Neural cell (in vitro differentiated cells): Measurements from ENCODE around the gene MRPL10. TPM values are rescaled to one million over a fixed set of nuclear protein-coding genes. Genes with fewer than 3 reads are reported as not detected.

Experiments used
- H2AFZ ChIP-seq: fragments of 200-600, 300-800 bp; sonication (generic), shearing (Covaris generic); 2 replicates; pipeline ENCODE4 v1.6.0; 2014; ENCODE audit warnings: low read depth, mild to moderate bottlenecking, antibody characterized with exemption, low read length, moderate library complexity
- H3F3A ChIP-seq: fragments of 200-600 bp; shearing (Covaris generic); 2 replicates; pipeline ENCODE4 v1.6.1; 2016; ENCODE audit warnings: mild to moderate bottlenecking, moderate library complexity, mixed read lengths, antibody characterized with exemption, low read length; ENCODE audit not compliant: insufficient read depth, poor library complexity, severe bottlenecking
- H3K27ac ChIP-seq: fragments of 200-600, 300-800 bp; sonication (generic), shearing (Covaris generic); 2 replicates; pipeline ENCODE4 v1.5.1; 2014; ENCODE audit warnings: mild to moderate bottlenecking, low read length, moderate library complexity
- H3K27me3 ChIP-seq: fragments of 300-800, 200-600 bp; sonication (generic), shearing (Covaris generic); 2 replicates; pipeline ENCODE4 v1.6.0; 2014; ENCODE audit warnings: mild to moderate bottlenecking, low read depth, low read length, moderate library complexity; ENCODE audit not compliant: insufficient read depth
- H3K36me3 ChIP-seq: fragments of 300-800, 200-600 bp; sonication (generic), shearing (Covaris generic); 2 replicates; pipeline ENCODE4 v1.5.1; 2014; ENCODE audit warnings: mild to moderate bottlenecking, antibody characterized with exemption, low read length, moderate library complexity; ENCODE audit not compliant: insufficient read depth
- H3K4me2 ChIP-seq: fragments of 300-800, 200-600 bp; sonication (generic), shearing (Covaris generic); 2 replicates; pipeline ENCODE4 v1.6.0; 2014; ENCODE audit warnings: mild to moderate bottlenecking, low read length
- H3K4me3 ChIP-seq: fragments of 300-800, 200-600 bp; sonication (generic), shearing (Covaris generic); 2 replicates; pipeline ENCODE4 v1.5.1; 2014; ENCODE audit warnings: mild to moderate bottlenecking, low read length, moderate library complexity
- H3K79me2 ChIP-seq: fragments of 200-600 bp; shearing (Covaris generic); replicated peaks from 2 replicates; pipeline ENCODE4 v1.6.0; 2014; ENCODE audit warnings: mild to moderate bottlenecking, low read length, moderate library complexity; ENCODE audit not compliant: insufficient read depth
- H3K9ac ChIP-seq: fragments of 300-800, 200-600 bp; sonication (generic), shearing (Covaris generic); 2 replicates; pipeline ENCODE4 v1.6.1; 2016; ENCODE audit warnings: mild to moderate bottlenecking, low read length, mixed read lengths
- H3K9me2 ChIP-seq: fragments of 200-600 bp; shearing (Covaris generic); 2 replicates; pipeline ENCODE4 v1.6.1; 2016; ENCODE audit warnings: mild to moderate bottlenecking, low read length, mixed read lengths; ENCODE audit not compliant: insufficient read depth
- H3K9me3 ChIP-seq: fragments of 200-600, 300-800 bp; sonication (generic), shearing (Covaris generic); 2 replicates; pipeline ENCODE4 v1.6.1; 2016; ENCODE audit warnings: mild to moderate bottlenecking, mixed run types, low read length, moderate library complexity, mixed read lengths
- H4K20me1 ChIP-seq: fragments of 200-600 bp; shearing (Covaris generic); 2 replicates; pipeline ENCODE4 v1.6.1; 2016; ENCODE audit warnings: mild to moderate bottlenecking, mixed run types; ENCODE audit not compliant: insufficient read depth
- EP300 ChIP-seq: fragments of 450-650 bp; conservative IDR thresholded peaks from 2 replicates; pipeline ENCODE4 v1.6.1; 2014; ENCODE audit warnings: antibody characterized with exemption, mild to moderate bottlenecking, moderate library complexity; ENCODE audit not compliant: poor library complexity, severe bottlenecking
- EZH2 ChIP-seq: fragments of 200-600, 300-800 bp; shearing (Covaris generic), sonication (generic); IDR thresholded peaks from 2 replicates; pipeline ENCODE4 v1.6.1; 2014; ENCODE audit warnings: antibody characterized with exemption, low read length, borderline replicate concordance, mild to moderate bottlenecking; ENCODE audit not compliant: insufficient read depth, poor library complexity, severe bottlenecking
- MXI1 ChIP-seq: fragments of 450-650 bp; conservative IDR thresholded peaks from 2 replicates; pipeline ENCODE4 v1.6.1; 2014; ENCODE audit warnings: antibody characterized with exemption, mild to moderate bottlenecking; ENCODE audit not compliant: poor library complexity, severe bottlenecking
- POLR2AphosphoS5 ChIP-seq: IDR thresholded peaks from 2 replicates; pipeline ENCODE4 v1.6.1; 2012
- RAD21 ChIP-seq: fragments of 450-650 bp; conservative IDR thresholded peaks from 2 replicates; pipeline ENCODE4 v1.6.1; 2014; ENCODE audit warnings: antibody characterized with exemption, mild to moderate bottlenecking, moderate library complexity
- SMC3 ChIP-seq: fragments of 450-650 bp; conservative IDR thresholded peaks from 2 replicates; pipeline ENCODE4 v1.6.1; 2014; ENCODE audit warnings: antibody characterized with exemption, mild to moderate bottlenecking, moderate library complexity; ENCODE audit not compliant: poor library complexity
- TAF1 ChIP-seq: IDR thresholded peaks from 2 replicates; pipeline ENCODE4 v1.6.1; 2012; ENCODE audit warnings: low read depth
- polyA plus RNA-seq: library from polyadenylated mRNA; depleted of rRNA; stranded (reverse); fragments of >200 nt; gene quantifications from 2 replicates; pipeline ENCODE4 v1.2.3, GENCODE V29; 2014
- TF ChIP-seq, protein P1 (sequence below): fragments of 450-650 bp; IDR thresholded peaks from 2 replicates; pipeline ENCODE4 v1.5.1; 2014; ENCODE audit warnings: antibody characterized with exemption, mild to moderate bottlenecking, moderate library complexity; ENCODE audit not compliant: poor library complexity, severe bottlenecking
- TF ChIP-seq, protein P2 (sequence below): IDR thresholded peaks from 2 replicates; pipeline ENCODE4 v1.6.1; 2012; ENCODE audit warnings: borderline replicate concordance

The MRPL10 gene
- polyA plus RNA-seq, 1 donor from 2014 or later, result 34.2 TPM

GRCh38 chr17:47848198-47848513 lies 16.8 kb upstream of the MRPL10 start:
- H3K9me3 ChIP-seq, result no peaks in the 10 kb centered on the region
- no peak overlapping the region for H3K9ac ChIP-seq
- no peaks in the 10 kb centered on the region for H3K9me2 ChIP-seq
- no peak for TF ChIP-seq EP300
- no peak for TF ChIP-seq RAD21
- no peak for TF ChIP-seq POLR2AphosphoS5
- TF ChIP-seq SMC3, result no peak
- TF ChIP-seq EZH2, result peak; percentile 38
- no peak for TF ChIP-seq TAF1
- TF ChIP-seq, protein P1, sequence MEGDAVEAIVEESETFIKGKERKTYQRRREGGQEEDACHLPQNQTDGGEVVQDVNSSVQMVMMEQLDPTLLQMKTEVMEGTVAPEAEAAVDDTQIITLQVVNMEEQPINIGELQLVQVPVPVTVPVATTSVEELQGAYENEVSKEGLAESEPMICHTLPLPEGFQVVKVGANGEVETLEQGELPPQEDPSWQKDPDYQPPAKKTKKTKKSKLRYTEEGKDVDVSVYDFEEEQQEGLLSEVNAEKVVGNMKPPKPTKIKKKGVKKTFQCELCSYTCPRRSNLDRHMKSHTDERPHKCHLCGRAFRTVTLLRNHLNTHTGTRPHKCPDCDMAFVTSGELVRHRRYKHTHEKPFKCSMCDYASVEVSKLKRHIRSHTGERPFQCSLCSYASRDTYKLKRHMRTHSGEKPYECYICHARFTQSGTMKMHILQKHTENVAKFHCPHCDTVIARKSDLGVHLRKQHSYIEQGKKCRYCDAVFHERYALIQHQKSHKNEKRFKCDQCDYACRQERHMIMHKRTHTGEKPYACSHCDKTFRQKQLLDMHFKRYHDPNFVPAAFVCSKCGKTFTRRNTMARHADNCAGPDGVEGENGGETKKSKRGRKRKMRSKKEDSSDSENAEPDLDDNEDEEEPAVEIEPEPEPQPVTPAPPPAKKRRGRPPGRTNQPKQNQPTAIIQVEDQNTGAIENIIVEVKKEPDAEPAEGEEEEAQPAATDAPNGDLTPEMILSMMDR, result no peak
- H3K4me3 ChIP-seq, result no peak overlapping the region
- no peaks in the 10 kb centered on the region for H3K79me2 ChIP-seq
- no peak overlapping the region for H3K4me2 ChIP-seq
- peaks cover 89% of the 10 kb centered on the region for H3K27me3 ChIP-seq
- no peaks in the 10 kb centered on the region for H3K36me3 ChIP-seq
- no peaks in the 10 kb centered on the region for H3F3A ChIP-seq
- H4K20me1 ChIP-seq, result no peaks in the 10 kb centered on the region
- no peak overlapping the region for H3K27ac ChIP-seq
- H2AFZ ChIP-seq, result no peak overlapping the region

GRCh38 chr17:47847341-47848197 lies 16.2 kb upstream of the MRPL10 start:
- Histone ChIP-seq H2AFZ (no peak overlapping the region), H3K4me2 (no peak overlapping the region), H3K9me3 (no peaks in the 10 kb centered on the region), H3K36me3 (no peaks in the 10 kb centered on the region), H3K9ac (no peak overlapping the region), H3K9me2 (no peaks in the 10 kb centered on the region), H3F3A (no peaks in the 10 kb centered on the region), H4K20me1 (no peaks in the 10 kb centered on the region), H3K27ac (no peak overlapping the region), H3K27me3 (peaks cover 83% of the 10 kb centered on the region), H3K4me3 (no peak overlapping the region), H3K79me2 (no peaks in the 10 kb centered on the region)
- TF ChIP-seq, protein P1, result peak; percentile 48
- no peak for TF ChIP-seq RAD21
- TF ChIP-seq POLR2AphosphoS5, result no peak
- TF ChIP-seq SMC3, result peak; percentile 20

GRCh38 chr17:47846716-47847340 lies 15.5 kb upstream of the MRPL10 start:
- no peak overlapping the region for H2AFZ ChIP-seq
- H3K27me3 ChIP-seq, result peaks cover 76% of the 10 kb centered on the region

More at GRCh38 chr17:47846716-47847340, 15.5 kb upstream of the MRPL10 start:
- Histone ChIP-seq H3K4me2 (no peak overlapping the region), H3K9ac (no peak overlapping the region), H3K9me2 (no peaks in the 10 kb centered on the region), H3K27ac (no peak overlapping the region), H4K20me1 (no peaks in the 10 kb centered on the region), H3K4me3 (no peak overlapping the region), H3K79me2 (no peaks in the 10 kb centered on the region), H3F3A (no peaks in the 10 kb centered on the region), H3K9me3 (no peaks in the 10 kb centered on the region), H3K36me3 (no peaks in the 10 kb centered on the region)
- TF ChIP-seq, protein P1, result no peak
- TF ChIP-seq MXI1 (no peak), TAF1 (no peak), EZH2 (no peak), SMC3 (no peak), POLR2AphosphoS5 (no peak), RAD21 (no peak), EP300 (no peak)
- TF ChIP-seq, protein P2, sequence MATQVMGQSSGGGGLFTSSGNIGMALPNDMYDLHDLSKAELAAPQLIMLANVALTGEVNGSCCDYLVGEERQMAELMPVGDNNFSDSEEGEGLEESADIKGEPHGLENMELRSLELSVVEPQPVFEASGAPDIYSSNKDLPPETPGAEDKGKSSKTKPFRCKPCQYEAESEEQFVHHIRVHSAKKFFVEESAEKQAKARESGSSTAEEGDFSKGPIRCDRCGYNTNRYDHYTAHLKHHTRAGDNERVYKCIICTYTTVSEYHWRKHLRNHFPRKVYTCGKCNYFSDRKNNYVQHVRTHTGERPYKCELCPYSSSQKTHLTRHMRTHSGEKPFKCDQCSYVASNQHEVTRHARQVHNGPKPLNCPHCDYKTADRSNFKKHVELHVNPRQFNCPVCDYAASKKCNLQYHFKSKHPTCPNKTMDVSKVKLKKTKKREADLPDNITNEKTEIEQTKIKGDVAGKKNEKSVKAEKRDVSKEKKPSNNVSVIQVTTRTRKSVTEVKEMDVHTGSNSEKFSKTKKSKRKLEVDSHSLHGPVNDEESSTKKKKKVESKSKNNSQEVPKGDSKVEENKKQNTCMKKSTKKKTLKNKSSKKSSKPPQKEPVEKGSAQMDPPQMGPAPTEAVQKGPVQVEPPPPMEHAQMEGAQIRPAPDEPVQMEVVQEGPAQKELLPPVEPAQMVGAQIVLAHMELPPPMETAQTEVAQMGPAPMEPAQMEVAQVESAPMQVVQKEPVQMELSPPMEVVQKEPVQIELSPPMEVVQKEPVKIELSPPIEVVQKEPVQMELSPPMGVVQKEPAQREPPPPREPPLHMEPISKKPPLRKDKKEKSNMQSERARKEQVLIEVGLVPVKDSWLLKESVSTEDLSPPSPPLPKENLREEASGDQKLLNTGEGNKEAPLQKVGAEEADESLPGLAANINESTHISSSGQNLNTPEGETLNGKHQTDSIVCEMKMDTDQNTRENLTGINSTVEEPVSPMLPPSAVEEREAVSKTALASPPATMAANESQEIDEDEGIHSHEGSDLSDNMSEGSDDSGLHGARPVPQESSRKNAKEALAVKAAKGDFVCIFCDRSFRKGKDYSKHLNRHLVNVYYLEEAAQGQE, result no peak
